WERI-Rb-1 (cell line): ENCODE data around the gene SLC16A11.
"Not testable (repeated sequence)": the region's sequence is repeated elsewhere in the genome, so short reads cannot be mapped to it uniquely, and the experiment has no call there.

ENCODE experiments used
- DNase-seq: peaks from one replicate; pipeline ENCODE4 v3.0.0-alpha.2; 2020
- H3K27ac ChIP-seq: fragments of 250-450 bp; sonication (Bioruptor Pico); 2 replicates; pipeline ENCODE4 v1.5.1; 2020; ENCODE audit warnings: mild to moderate bottlenecking, moderate library complexity
- H3K27me3 ChIP-seq: fragments of 250-450 bp; sonication (Bioruptor Pico); 2 replicates; pipeline ENCODE4 v1.5.1; 2021; ENCODE audit warnings: mild to moderate bottlenecking, low read depth, moderate library complexity; ENCODE audit not compliant: insufficient read depth, severe bottlenecking
- H3K36me3 ChIP-seq: fragments of 250-450 bp; sonication (Bioruptor Pico); 2 replicates; pipeline ENCODE4 v1.5.1; 2020; ENCODE audit warnings: mild to moderate bottlenecking, moderate library complexity
- H3K4me3 ChIP-seq: 2 replicates; pipeline ENCODE4 v1.5.1; 2011; ENCODE audit warnings: low read depth, mild to moderate bottlenecking, control low read depth, low read length
- H3K9me3 ChIP-seq: fragments of 250-450 bp; sonication (Bioruptor Pico); 2 replicates; pipeline ENCODE4 v1.5.1; 2021; ENCODE audit warnings: mild to moderate bottlenecking, moderate library complexity; ENCODE audit not compliant: severe bottlenecking
- TF ChIP-seq, protein P1 (sequence below): IDR thresholded peaks from 2 replicates; pipeline ENCODE4 v1.5.1; 2011; ENCODE audit warnings: low read depth, mild to moderate bottlenecking, control low read depth, inconsistent platforms, low read length

Gene SLC16A11

GRCh38 chr17:7063518-7064094 is 19.7 kb upstream of the SLC16A11 start:
- H3K27me3 ChIP-seq: no peaks in the 10 kb centered on the region
- H3K9me3 ChIP-seq: peaks cover 11% of the 10 kb centered on the region
- DNase-seq: peak; percentile 40
- TF ChIP-seq, protein P1, sequence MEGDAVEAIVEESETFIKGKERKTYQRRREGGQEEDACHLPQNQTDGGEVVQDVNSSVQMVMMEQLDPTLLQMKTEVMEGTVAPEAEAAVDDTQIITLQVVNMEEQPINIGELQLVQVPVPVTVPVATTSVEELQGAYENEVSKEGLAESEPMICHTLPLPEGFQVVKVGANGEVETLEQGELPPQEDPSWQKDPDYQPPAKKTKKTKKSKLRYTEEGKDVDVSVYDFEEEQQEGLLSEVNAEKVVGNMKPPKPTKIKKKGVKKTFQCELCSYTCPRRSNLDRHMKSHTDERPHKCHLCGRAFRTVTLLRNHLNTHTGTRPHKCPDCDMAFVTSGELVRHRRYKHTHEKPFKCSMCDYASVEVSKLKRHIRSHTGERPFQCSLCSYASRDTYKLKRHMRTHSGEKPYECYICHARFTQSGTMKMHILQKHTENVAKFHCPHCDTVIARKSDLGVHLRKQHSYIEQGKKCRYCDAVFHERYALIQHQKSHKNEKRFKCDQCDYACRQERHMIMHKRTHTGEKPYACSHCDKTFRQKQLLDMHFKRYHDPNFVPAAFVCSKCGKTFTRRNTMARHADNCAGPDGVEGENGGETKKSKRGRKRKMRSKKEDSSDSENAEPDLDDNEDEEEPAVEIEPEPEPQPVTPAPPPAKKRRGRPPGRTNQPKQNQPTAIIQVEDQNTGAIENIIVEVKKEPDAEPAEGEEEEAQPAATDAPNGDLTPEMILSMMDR: no peak
- H3K4me3 ChIP-seq: no peak overlapping the region
- H3K27ac ChIP-seq: peak overlapping the region; percentile 58
- H3K36me3 ChIP-seq: no peaks in the 10 kb centered on the region

DNA sequence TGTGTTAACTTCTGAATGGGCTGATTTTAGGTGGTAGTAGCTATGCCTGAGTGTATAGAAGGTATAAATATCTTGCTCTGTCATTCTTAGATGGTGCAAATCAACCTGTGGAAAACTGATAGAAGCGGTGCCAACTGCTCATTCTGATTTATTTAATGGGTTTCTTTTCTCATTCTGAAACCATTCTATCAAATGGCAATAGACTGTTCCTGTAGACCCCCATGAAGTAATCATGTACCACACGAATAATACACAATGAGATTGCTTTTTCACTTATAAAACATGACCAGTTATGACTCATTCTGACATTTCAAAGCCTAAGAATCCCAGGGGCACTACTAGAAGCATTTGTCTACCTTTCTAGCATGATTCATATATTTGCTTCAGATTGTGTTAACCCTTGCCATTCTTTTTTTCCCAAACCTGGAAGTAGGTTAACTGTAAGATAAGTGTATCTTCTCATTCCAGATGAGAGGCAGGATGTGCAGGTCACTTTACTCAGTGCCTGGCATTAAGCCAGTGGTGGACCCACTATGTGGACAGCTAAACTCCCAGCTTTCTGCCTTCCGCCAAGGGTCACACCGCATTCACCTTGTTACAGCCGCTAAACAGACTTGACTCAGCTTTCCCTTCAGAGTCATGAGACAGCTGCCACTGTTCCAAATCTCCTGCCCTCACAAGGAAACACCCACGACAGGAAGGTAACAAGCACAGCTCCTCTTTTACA is 16.4 kb upstream of the SLC16A11 start:
- H3K9me3 ChIP-seq: peaks cover 2% of the 10 kb centered on the region
- H3K27ac ChIP-seq: no peak overlapping the region
- no peak for DNase-seq
- TF ChIP-seq, protein P1: no peak
- no peaks in the 10 kb centered on the region for H3K36me3 ChIP-seq
- H3K27me3 ChIP-seq: no peaks in the 10 kb centered on the region
- no peak overlapping the region for H3K4me3 ChIP-seq

GRCh38 chr17:7058831-7059447 is 15.0 kb upstream of the SLC16A11 start:
- Histone ChIP-seq H3K27ac (no peak overlapping the region), H3K36me3 (no peaks in the 10 kb centered on the region), H3K4me3 (no peak overlapping the region), H3K27me3 (no peaks in the 10 kb centered on the region), H3K9me3 (peaks cover 2% of the 10 kb centered on the region)
- TF ChIP-seq, protein P1: no peak
- no peak for DNase-seq

DNA sequence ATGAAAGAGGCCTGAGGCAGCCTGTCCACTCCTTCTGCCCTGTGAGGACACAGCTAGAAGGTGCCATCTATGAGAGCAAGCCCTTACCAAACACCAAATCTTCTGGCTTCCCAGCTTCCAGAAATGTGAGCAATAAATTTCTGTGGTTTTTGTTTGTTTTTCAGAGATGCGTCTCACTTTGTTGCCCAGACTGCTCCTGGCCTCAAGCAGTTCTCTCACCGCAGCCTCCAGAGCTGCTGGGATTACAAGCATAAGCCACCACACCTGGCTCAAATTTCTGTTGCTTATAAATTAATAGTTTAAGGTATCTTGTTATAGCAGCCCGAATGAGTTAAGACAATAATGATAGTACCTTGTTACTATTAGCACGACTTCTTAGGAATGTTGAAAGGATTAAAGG is 12.5 kb upstream of the SLC16A11 start:
- H3K36me3 ChIP-seq: no peaks in the 10 kb centered on the region
- TF ChIP-seq, protein P1: no peak
- no peak overlapping the region for H3K4me3 ChIP-seq
- DNase-seq: no peak
- no peak overlapping the region for H3K27ac ChIP-seq
- H3K27me3 ChIP-seq: no peaks in the 10 kb centered on the region
- peaks cover 2% of the 10 kb centered on the region for H3K9me3 ChIP-seq

DNA sequence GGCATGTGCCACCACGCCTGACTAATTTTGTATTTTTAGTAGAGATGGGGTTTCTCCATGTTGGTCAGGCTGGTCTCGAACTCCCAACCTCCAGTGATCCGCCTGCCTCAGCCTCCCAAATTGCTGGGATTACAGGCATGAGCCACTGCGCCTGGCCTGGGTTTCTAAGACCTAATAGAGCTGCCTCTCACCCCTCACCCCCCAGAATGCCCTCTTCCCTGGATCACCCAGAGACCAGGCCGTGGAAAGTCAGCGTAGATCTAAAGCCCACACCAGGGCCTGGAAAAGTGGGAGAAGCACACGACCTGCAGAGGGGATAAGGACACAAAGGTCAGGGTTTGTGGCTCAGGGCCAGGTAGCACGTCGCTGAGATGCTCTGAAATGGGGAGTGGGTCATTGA is 6.7 kb upstream of the SLC16A11 start:
- H3K27ac ChIP-seq, H3K9me3 ChIP-seq, H3K36me3 ChIP-seq, DNase-seq, H3K4me3 ChIP-seq, H3K27me3 ChIP-seq: not testable (repeated sequence)

- Histone ChIP-seq H3K9me3 (no peaks in the 10 kb centered on the region), H3K27ac (no peak overlapping the region), H3K4me3 (no peak overlapping the region), H3K36me3 (no peaks in the 10 kb centered on the region), H3K27me3 (no peaks in the 10 kb centered on the region)
- DNase-seq: no peak
- TF ChIP-seq, protein P1: no peak
These were observed 5.1 kb upstream of the SLC16A11 start for GRCh38 chr17:7048968-7049367.
